GM12801 (cell line): ENCODE measurements around the gene PLTP.

Experiments
- TF ChIP-seq, protein P1 (sequence below): IDR thresholded peaks from one replicate; pipeline ENCODE4 v1.5.1; 2011; ENCODE audit warnings: control low read depth; ENCODE audit not compliant: insufficient read length; ENCODE audit errors: extremely low read depth

The PLTP gene

DNA sequence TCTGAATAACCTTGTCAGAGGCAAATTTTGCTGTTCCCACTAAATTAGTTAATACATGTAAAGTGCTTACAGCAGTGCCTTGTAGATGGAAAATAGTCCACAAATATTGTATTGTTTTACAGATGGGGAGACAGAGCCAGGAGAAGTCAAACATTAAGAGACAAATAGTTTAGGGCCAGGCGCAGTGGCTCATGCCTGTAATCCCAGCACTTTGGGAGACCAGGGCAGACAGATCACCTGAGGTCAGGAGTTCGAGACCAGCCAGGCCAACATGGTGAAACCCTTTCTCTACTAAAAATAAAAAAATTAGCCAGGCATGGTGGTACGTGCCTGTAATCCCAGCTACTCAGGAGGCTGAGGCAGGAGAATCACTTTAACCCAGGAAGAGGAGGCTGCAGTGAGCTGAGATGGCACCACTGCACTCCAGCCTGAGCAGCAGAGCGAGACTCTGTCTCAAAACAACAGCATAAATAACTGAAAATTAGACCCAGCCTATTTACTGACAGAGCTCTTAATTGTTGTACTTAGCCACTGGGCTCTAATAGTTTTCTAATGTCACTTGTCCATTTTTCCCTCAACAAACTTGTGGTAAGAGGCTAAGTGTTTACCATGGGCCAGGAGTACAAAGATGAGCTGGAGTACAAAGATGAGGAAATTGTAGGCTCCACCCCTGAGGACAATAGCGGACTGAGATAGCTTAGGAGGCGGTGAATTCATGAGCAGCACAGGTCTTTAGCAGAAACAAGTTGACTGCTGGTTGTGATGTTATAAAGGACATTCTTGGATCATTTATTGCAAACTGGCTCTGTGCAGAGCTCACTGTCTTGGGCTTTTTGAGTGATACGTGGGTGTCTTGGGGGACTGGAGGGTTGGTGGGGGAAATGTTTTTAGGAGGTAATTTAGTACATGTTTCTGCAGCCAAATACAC is 48.1 kb downstream of the PLTP start:
- TF ChIP-seq, protein P1, sequence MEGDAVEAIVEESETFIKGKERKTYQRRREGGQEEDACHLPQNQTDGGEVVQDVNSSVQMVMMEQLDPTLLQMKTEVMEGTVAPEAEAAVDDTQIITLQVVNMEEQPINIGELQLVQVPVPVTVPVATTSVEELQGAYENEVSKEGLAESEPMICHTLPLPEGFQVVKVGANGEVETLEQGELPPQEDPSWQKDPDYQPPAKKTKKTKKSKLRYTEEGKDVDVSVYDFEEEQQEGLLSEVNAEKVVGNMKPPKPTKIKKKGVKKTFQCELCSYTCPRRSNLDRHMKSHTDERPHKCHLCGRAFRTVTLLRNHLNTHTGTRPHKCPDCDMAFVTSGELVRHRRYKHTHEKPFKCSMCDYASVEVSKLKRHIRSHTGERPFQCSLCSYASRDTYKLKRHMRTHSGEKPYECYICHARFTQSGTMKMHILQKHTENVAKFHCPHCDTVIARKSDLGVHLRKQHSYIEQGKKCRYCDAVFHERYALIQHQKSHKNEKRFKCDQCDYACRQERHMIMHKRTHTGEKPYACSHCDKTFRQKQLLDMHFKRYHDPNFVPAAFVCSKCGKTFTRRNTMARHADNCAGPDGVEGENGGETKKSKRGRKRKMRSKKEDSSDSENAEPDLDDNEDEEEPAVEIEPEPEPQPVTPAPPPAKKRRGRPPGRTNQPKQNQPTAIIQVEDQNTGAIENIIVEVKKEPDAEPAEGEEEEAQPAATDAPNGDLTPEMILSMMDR = no peak

DNA sequence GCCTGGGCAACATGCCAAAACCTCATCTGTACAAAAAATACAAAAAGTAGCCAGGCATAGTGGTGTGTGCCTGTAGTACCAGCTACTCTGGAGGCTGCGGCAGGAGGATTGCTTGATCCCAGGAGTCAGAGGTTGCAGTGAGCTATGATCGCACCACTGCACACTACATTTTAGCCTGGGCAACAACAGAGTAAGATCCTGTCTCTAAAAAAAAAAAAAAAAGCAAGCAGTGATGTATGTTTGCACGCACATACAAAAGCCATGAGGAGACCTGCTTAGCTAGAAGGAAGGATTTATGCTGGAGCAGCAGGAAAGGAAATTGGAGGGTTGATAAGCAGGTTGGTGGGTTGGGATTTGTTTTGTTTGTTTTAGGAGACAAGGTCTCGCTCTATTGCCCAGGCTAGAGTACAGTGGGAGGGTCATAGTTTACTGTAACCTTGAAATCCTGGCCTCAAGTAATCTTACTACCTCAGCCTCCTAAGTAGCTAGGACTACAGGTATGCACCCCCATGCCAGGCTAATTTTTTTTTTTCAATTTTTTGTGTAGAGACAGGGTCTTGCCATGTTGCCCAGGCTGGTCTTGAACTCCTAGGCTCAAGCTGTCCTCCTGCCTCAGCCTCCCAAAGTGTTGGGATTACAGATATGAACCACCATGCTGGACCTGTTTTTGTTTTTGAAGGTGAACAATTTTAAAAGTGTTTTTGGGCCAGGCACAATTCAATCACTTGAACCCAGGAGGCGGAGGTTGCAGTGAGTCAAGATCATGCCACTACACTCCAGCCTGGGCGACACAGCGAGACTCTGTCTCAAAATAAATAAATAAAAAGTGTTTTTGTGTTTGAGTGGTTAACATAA is 50.5 kb downstream of the PLTP start:
- TF ChIP-seq, protein P1 = no peak

DNA sequence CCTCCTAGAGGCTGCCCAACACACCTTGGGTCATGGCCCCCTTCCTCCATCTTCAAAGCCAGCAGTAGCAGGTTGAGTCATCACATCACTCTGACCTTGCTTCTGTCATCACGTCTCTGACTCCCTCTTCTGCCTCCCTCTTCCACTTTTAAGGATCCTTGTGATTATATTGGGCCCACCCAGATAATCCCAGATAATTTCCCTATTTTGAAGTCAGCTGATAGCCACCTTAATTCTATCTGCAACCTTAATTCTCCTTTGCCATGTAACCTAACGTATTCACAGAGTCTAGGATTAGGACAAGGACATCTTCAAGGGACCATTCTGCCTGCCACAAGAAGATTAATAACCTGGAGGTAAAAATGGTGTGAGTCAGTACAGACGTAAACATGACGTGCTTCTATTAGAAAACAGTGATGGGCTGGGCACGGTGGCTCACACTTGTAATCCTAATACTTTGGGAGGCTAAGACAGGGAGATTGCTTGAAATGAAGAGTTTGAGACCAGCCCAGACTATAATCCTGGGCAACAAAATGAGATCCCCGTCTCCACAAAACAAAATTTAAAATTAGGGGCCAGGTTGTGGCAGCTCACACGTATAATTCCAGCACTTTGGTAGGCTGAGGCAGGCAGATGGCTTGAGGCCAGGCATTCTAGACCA is 51.3 kb downstream of the PLTP start:
- TF ChIP-seq, protein P1 = no peak

DNA sequence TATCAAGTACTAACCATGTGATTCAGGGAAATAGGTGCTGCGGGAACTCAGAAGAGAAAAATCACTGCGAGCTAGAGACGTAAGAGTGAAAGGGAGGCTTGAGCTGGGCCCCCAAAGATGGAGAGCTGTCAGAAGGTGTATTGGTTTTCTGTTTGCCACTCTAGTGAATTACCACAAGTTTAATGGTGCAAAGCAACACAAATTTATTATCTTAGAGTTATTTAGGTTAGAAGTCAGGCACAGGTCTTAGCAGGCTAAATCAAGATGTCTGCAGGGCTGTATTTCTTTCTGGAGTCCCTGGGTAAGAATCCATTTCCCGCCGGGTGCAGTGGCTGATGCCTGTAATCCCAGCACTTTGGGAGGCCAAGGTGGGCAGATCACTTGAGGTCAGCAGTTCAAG is 52.0 kb downstream of the PLTP start:
- TF ChIP-seq, protein P1 = no peak

DNA sequence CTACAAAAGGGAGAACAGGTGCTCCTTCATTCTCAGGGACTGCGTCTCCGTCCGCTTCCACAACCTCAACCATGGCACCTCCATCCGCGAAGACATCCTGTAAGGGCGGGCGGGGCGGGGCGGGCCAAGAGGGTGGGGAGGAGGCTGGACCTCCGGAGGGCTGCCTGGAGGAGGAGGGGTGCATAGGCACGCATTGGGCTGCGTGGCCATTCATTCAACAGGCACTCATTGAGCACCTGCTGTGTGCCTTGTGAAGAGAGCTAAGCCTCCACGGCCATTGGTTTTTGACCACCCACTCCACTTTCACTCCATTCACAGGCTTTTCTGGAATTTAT is 54.1 kb downstream of the PLTP start:
- TF ChIP-seq, protein P1 = no peak

DNA sequence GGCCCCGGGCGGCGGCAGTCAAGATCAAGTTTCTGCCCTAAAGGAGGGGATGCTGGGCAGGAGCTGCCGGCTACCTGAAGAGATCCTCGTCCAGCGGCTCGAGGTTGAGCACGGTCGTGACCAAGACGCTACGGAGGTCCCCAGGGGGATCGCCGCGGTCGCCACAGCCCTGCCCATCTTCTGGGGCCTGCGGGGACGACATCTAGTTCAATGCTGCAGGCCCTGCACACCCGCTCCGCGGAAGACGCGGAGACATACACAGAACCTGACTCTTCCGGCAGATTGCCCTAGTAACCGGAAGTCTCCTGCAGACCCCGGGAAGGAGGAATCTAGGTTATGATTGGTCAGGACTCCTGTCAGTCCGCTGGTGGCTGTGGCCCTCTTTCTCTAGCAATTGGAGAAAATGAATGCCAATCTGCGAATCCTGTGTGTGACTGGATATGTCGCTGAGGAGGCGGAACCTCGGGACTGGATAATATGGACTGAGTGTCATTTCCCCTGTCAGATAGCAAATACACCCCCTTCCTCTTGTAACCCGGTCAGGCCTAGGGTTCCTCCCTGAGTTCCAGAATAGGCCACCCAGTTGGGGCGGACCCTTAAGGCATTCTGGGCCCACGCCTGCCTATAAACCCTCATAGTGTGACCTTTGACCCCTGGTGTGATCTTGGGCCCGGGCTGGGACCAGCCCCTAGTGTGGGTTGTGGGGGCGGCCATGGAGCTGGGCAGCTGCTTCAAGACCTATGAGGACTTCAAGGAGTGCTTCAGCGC is 54.7 kb downstream of the PLTP start, which contains the start of the genes ACOT8 and ZSWIM3:
ACOT8 (minus strand) TSS at position 279 of the 768 bp plus-strand sequence; CDS start at position 202, 77 bp downstream.
ZSWIM3 (plus strand) TSS at position 501 of the 768 bp plus-strand sequence; CDS start at position 713, 212 bp downstream.
- TF ChIP-seq, protein P1 = no peak
